Measurements from ENCODE around the gene KIF26B.

GRCh38 chr1:245143849-245144248 lies 10.9 kb upstream of the KIF26B start:
- TF ChIP-seq EZH2 (IDR thresholded peaks at IDR 0.05; ENCODE audit: insufficient read depth, poor library complexity, severe bottlenecking) (no peak), EZH2phosphoT487 (IDR thresholded peaks at IDR 0.05; ENCODE audit: insufficient read depth, low read depth) (no peak)

Measured in GM23248 (cell line).